ENCODE data around the gene TACO1.

The TACO1 gene

DNA sequence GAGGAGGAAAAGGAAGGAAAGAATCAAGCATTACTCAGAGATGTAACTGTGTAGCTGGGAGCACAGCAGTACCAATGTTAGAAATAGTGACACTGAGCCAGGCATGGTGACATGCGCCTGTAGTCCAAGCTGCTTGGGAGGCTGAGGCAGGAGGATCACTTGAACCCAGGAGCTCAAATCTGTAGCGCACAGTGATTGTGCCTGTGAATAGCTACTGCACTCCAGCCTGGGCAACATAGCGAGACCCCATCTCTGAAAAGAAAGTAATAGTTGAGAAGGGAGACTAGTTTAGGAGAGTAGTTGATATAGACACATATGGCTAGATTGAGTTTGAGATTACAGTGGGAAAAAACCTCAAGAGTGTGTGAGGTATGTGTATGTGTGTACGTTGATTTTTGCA, 39.3 kb downstream of the TACO1 start:
- DNase-seq (ENCODE audit: low read depth in 2 of 2): no peak

DNA sequence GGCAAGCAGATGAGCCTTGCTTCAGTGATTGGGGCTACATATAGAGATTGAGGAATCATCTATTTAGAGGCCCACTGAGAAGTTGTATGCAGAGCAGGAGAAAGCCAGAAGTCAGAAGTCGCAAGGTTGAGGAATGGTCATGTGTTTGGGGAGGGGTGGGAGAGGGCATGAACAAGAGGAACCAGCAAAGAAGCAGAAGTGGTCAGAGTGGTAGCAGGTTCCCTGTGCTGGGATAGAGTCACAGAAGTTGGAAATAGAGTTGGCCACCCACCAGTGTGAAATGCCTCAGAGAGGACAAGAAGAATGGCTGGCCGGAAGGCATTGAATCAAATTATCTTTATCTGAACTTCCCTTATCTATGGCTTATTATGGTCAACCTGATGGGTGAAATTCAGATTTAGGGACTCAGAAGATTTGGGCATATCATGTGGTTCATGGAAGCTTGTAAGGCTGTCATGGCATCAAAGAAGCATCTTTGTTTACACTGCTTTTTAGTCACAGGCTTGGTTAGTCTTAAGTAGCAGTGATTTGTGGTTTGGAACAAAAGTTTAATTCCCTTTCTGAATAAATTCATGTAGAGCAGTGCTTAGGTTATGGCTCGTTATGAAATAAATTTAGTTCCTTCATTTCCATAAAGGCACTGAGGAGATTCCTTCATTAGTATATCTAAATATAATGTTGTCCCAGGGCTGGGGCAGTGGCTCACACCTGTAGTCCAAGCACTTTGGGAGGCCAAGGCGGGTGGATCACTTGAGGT, 41.2 kb downstream of the TACO1 start:
- DNase-seq (ENCODE audit: low read depth in 2 of 2): no peak

DNA sequence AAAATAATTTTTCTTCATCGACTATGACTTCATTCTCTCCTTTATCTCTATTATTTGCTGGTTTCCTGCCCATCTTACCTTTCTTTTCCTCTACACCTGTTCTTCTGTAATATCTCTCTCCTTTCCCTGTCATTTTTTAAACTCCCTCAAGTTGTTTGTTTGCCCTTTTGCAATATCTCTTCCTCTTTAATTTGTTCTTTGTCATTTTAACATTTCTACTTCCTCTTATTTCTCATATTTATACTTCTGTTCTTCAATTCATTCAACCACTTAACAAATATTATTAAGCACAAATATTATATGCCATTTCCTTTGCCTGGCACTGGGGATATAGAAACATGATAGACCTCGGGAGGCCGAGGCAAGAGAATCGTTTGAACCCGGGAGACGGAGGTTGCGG, 44.2 kb downstream of the TACO1 start:
- DNase-seq (ENCODE audit: low read depth in 2 of 2): no peak

DNA sequence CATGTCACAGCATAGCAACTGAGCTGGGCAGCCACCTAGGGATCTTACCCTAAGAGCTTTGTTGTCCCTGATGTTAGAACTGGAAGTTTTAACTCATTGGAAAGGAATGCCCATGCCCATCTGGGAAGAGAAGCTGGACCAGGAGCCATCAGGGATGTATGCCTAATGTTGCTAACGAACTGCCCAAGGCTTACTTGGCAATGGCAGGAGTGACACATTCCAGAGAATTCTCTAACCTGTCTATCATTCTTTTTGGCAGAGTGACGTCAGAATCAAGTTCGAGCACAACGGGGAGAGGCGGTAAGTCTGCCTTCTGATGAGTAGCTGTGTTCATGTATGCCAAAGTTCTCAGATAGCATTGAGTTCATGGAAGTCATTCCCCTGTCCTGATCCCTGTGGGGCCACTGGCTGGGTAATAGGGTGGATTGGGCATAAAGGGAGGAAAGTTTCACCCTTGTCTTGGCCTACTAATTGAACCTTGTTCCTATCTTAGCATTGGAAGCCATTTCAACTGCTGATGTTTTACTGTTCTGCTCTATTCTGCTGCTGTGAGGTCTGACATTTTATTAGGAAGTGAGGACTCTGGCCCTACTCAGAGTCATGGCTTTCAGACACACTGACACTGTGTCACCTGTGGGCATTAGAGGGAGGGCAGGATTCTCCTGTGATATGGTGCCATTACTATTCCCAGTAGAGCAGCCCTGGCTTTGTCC, 45.2 kb downstream of the TACO1 start:
- no peak for DNase-seq (ENCODE audit: low read depth in 2 of 2)

DNA sequence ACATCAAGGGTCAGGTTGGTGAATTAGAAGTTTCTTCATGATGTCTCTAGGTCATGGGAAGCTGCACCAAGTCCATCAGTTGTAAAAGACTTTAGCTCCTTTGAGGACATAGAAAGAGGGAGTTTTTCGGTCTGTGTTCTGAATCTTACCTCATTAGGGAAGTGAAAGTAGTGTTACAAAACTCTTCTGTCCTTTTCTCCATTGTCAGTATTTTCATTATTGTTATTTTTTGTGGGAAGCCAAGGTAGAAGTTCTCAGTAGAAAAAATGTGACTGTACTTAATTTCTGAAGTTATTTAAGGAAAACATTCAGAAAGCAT, 45.8 kb downstream of the TACO1 start:
- no peak for DNase-seq (ENCODE audit: low read depth in 2 of 2)

DNA sequence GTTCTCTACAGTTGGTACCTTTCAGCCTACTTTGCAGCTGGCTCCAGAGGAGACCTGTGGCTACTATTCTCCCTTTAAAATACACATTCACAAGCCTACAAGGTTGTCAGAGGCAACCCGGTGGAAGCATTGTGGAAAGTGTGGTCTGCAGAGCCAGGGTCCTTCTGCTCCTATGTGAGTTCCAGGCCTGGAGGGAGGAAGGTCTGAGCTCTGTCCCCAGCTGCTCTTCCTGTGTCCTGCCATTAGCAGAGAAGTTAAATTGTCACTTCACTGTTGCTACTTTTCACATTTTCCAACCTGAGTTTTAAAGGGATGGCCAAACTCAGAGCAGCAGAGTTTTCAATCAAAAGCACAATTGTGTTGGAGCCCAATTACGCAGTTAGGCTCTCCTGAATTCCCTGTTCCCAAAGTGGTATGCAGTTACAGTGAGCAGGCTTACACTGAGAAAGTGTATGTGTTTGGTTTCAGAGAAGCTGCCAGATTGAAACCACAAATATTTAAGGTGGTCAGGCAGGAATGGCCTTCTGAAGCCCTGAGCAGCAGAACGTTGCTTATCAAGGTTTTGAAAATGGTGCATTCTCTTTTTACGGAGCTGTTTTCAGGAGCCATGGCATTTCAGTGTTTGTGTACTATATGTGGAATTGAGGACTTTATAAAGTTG, 46.5 kb downstream of the TACO1 start:
- no peak for DNase-seq (ENCODE audit: low read depth in 2 of 2)

DNA sequence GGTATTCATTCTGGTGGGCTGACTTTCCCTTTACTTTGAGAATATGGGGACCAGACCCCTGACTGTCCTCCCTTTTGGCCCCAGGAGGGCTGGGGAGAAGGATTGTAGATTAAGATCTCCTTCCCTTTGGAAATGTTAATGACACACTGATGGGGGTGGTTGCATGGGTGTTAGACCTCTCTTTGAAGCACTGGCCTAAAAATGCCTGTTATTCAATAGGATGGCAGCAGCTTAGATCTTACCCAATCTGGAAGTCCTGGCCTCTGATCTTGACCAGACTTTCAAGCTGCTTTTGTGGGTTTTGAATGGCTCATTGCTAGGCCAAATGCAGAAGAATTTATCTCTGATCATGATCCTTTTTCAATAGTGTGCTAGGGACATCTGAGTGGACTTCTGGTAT, 47.2 kb downstream of the TACO1 start:
- DNase-seq (ENCODE audit: low read depth in 2 of 2): no peak

DNA sequence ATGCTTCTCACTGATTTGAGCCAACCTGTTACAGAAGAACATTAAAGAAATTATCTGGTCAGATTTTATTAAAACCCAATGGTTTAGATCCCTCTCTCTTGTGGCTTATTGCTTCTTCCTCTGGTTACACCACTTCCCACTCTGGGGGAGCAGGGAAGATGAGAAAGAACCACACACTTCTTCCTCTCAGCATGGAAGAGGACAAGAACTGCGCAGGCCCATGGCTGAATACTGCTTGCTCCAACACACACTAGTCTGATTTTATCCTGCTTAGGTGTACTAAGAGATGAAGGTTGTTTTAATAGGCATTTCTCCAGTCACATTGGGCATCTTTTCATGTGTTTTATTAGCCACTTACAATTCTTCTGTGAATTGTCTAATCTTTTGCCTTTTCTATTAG, 49.1 kb downstream of the TACO1 start:
- no peak for DNase-seq (ENCODE audit: low read depth in 2 of 2)

DNA sequence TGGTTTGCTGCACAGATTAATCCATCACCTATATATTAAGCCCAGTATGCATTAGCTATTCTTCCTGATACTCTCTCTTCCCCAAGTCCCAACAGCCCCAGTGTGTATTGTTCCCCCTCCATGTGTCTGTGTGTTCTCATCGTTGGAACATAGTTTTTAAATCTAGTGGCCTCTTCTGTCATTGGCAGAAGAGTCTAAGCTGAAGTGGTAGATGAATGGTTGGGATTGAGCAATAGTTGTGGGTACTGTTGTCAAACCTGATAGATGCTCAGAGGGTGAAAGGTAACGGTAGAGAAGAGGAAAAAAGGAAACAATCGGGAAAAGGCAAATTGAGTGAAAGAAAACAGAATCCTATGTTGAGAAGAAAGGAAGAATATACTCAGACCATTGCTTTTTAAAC, 51.4 kb downstream of the TACO1 start:
- no peak for DNase-seq (ENCODE audit: low read depth in 2 of 2)

DNA sequence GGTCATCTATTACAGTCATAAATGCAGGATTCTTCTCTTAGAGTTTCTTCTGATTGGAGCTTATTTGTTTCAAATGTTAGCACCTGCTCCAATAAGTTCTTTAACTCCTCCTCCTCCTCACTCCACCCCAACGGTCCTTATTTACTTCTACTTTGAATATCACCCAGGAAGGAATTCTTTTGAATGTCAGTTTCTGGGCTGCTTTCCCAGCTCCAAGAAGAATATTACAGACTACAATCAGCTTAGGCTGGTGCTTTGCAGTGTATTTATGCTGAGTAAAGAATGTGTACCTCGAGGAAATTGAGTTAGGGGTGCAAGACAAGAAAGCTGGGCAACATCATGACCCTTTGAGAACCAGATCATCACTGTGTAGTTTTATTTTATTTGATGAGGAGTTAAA, 52.4 kb downstream of the TACO1 start:
- no peak for DNase-seq (ENCODE audit: low read depth in 2 of 2)

DNA sequence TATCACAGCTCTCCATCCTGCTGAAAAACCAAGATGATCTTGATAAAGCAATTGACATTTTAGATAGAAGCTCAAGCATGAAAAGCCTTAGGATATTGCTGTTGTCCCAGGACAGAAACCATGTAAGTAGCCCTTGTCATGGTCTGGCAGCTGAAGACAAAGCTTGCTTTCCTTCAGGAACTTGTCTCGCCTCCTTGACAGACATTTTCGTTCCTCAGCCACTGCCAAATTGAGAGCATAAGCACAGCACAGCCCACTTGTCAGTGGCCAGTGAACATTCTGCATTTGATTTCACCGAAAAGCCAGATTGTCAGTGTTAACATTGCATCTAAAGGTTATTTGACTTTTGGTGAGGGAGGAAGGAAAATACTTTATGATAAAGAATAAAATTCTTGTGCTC, 57.1 kb downstream of the TACO1 start:
- no peak for DNase-seq (ENCODE audit: low read depth in 2 of 2)
